Kidney capillary endothelial cell (primary cell): ENCODE results near the gene RXFP1.
"Not testable (repeated sequence)": the region's sequence is repeated elsewhere in the genome, so short reads cannot be mapped to it uniquely, and the experiment has no call there.

Experiments
- DNase-seq: peaks from one replicate; pipeline ENCODE4 v3.0.0-alpha.2; 2018; ENCODE audit warnings: low spot score

Gene RXFP1

GRCh38 chr4:158617956-158618355, 96.3 kb downstream of the RXFP1 start:
- no peak for DNase-seq

GRCh38 chr4:158621729-158622128, 100.0 kb downstream of the RXFP1 start:
- DNase-seq: no peak

- DNase-seq: no peak
Observed at GRCh38 chr4:158622251-158622650, 100.6 kb downstream of the RXFP1 start.

GRCh38 chr4:158624889-158625478, 103.3 kb downstream of the RXFP1 start:
- peak; percentile 61 for DNase-seq

- peak; percentile 4 for DNase-seq
Observed at GRCh38 chr4:158625544-158625943, 103.9 kb downstream of the RXFP1 start.

- no peak for DNase-seq
Observed at GRCh38 chr4:158630893-158631292, 109.2 kb downstream of the RXFP1 start.

- DNase-seq: no peak
Observed at GRCh38 chr4:158636619-158637018, 114.9 kb downstream of the RXFP1 start.

GRCh38 chr4:158644356-158644755, 122.7 kb downstream of the RXFP1 start:
- DNase-seq: no peak

- DNase-seq: no peak
Observed at GRCh38 chr4:158644760-158645159, 123.1 kb downstream of the RXFP1 start.

- DNase-seq: no peak
Observed at GRCh38 chr4:158649111-158649680, 127.5 kb downstream of the RXFP1 start.

- no peak for DNase-seq
Observed at GRCh38 chr4:158652920-158653319, 131.2 kb downstream of the RXFP1 start.

GRCh38 chr4:158656439-158656838, 134.8 kb downstream of the RXFP1 start:
- DNase-seq: no peak

GRCh38 chr4:158657291-158657690, 135.6 kb downstream of the RXFP1 start:
- DNase-seq: no peak

- DNase-seq: not testable (repeated sequence)
Observed at GRCh38 chr4:158663255-158663654, 141.6 kb downstream of the RXFP1 start.

GRCh38 chr4:158663707-158664625, 142.3 kb downstream of the RXFP1 start:
- DNase-seq: not testable (repeated sequence)

- no peak for DNase-seq
Observed at GRCh38 chr4:158664806-158665205, 143.1 kb downstream of the RXFP1 start.

- DNase-seq: no peak
Observed at GRCh38 chr4:158666892-158667291, 145.2 kb downstream of the RXFP1 start.

- DNase-seq: peak; percentile 36
Observed at GRCh38 chr4:158667651-158668198, 146.0 kb downstream of the RXFP1 start.

GRCh38 chr4:158669310-158669709, 147.6 kb downstream of the RXFP1 start:
- DNase-seq: no peak

GRCh38 chr4:158670975-158671664, 149.4 kb downstream of the RXFP1 start:
- DNase-seq: peak; percentile 76

- no peak for DNase-seq
Observed at GRCh38 chr4:158671665-158671914, 149.9 kb downstream of the RXFP1 start, which contains the start of gene C4orf46. TSS of gene C4orf46 (minus strand) at chr4:158671887. CDS start at chr4:158671801, 86 bp downstream.
